Measurements from ENCODE around the gene RAB3GAP1.

RAB3GAP1 gene

GRCh38 chr2:135011633-135012032 is 40.5 kb upstream of the RAB3GAP1 start (continued):
- TF ChIP-seq ZBTB44 (tag by site-specific recombination; IDR thresholded peaks at IDR 0.05) (no peak), BCL11B (tag by site-specific recombination; IDR thresholded peaks at IDR 0.05; ENCODE audit: low read depth) (no peak), BCL11A (tag by site-specific recombination; IDR thresholded peaks at IDR 0.05; ENCODE audit: low read depth) (no peak), ZNF391 (tag by site-specific recombination; IDR thresholded peaks at IDR 0.05; ENCODE audit: borderline replicate concordance, low read depth) (no peak), GFI1B (tag by site-specific recombination; IDR thresholded peaks at IDR 0.05) (no peak), REPIN1 (tag by site-specific recombination; IDR thresholded peaks at IDR 0.05; ENCODE audit: low read depth) (no peak), ZNF645 (tag by site-specific recombination; IDR thresholded peaks at IDR 0.05) (no peak), RBAK (tag by site-specific recombination; IDR thresholded peaks at IDR 0.05) (no peak), ATF2 (tag by site-specific recombination; IDR thresholded peaks at IDR 0.05; ENCODE audit: low read depth) (no peak), ZNF202 (tag by site-specific recombination; IDR thresholded peaks at IDR 0.05; ENCODE audit: borderline replicate concordance) (no peak)

GRCh38 chr2:135021618-135022017 is 30.5 kb upstream of the RAB3GAP1 start:
- POLR2A ChIA-PET: interaction anchor here (0.6 kb wide), 1 partner anchor 370 kb away, joined by 7 read pairs; no protein-coding TSS in a partner anchor
- TF ChIP-seq ZNF132 (tag by site-specific recombination; IDR thresholded peaks at IDR 0.05; ENCODE audit: borderline replicate concordance): no peak
- no peak overlapping the region for H3K27ac ChIP-seq (ENCODE audit: extremely low read depth, low read depth, low read length)
- no peaks in the 10 kb centered on the region for H3K36me3 ChIP-seq (ENCODE audit: control insufficient read depth in 2 of 2, insufficient read depth in 1 of 2, low read length in 2 of 2)
- CTCF ChIA-PET: interaction anchor here (0.5 to 1.4 kb wide), 6 partner anchors 17 to 706 kb away, joined by 3 to 6 read pairs (median 4); no protein-coding TSS in a partner anchor
- no peaks in the 10 kb centered on the region for H3K9me3 ChIP-seq (ENCODE audit: control insufficient read depth, insufficient read depth, low read depth, low read length)
- H3K4me1 ChIP-seq (ENCODE audit: control insufficient read depth, insufficient read depth, low read length): no peaks in the 10 kb centered on the region
- H3K4me3 ChIP-seq (ENCODE audit: low read depth, low read length): no peak overlapping the region

GRCh38 chr2:135022952-135023880 is 28.9 kb upstream of the RAB3GAP1 start:
- ChIA-PET POLR2A (no interaction called here), CTCF (interaction anchor here (0.5 kb wide), 1 partner anchor 746 kb away, joined by 3 read pairs; no protein-coding TSS in a partner anchor)
- H3K4me3 ChIP-seq (ENCODE audit: low read depth, low read length): no peak overlapping the region
- TF ChIP-seq ZNF701 (tag by site-specific recombination; IDR thresholded peaks at IDR 0.05) (no peak), ZNF555 (tag by site-specific recombination; conservative IDR thresholded peaks at IDR 0.05) (no peak), ZNF558 (tag by site-specific recombination; IDR thresholded peaks at IDR 0.05) (no peak), ZNF354C (tag by site-specific recombination; IDR thresholded peaks at IDR 0.05; ENCODE audit: borderline replicate concordance, low read depth) (no peak), ZFP41 (tag by site-specific recombination; IDR thresholded peaks at IDR 0.05; ENCODE audit: borderline replicate concordance) (no peak), ZNF600 (tag by site-specific recombination; IDR thresholded peaks at IDR 0.05) (no peak), ZNF664 (tag by site-specific recombination; IDR thresholded peaks at IDR 0.05) (no peak), ZNF621 (tag by site-specific recombination; IDR thresholded peaks at IDR 0.05) (no peak), GLIS2 (tag by site-specific recombination; IDR thresholded peaks at IDR 0.05) (no peak), ZNF658 (tag by site-specific recombination; IDR thresholded peaks at IDR 0.05) (no peak), ZNF404 (tag by site-specific recombination; IDR thresholded peaks at IDR 0.05) (no peak), EGR2 (tag by site-specific recombination; IDR thresholded peaks at IDR 0.05; ENCODE audit: low read depth) (no peak), ZNF792 (tag by site-specific recombination; IDR thresholded peaks at IDR 0.05) (no peak), ZNF18 (tag by site-specific recombination; IDR thresholded peaks at IDR 0.05) (no peak)

More at GRCh38 chr2:135022952-135023880, 28.9 kb upstream of the RAB3GAP1 start:
- Histone ChIP-seq H3K9me3 (ENCODE audit: control insufficient read depth, insufficient read depth, low read depth, low read length) (no peaks in the 10 kb centered on the region), H3K4me1 (ENCODE audit: control insufficient read depth, insufficient read depth, low read length) (no peaks in the 10 kb centered on the region), H3K36me3 (ENCODE audit: control insufficient read depth in 2 of 2, insufficient read depth in 1 of 2, low read length in 2 of 2) (no peaks in the 10 kb centered on the region), H3K27ac (ENCODE audit: extremely low read depth, low read depth, low read length) (no peak overlapping the region)

Data from HEK293 (cell line).